Trophoblast cell (in vitro differentiated cells and primary cell): Measurements from ENCODE around the gene KLHL2.

ENCODE experiments used
- DNase-seq, 2 donors: peaks; one replicate each; pipeline ENCODE4 v3.0.0-alpha.2; 2016
- H2AFZ ChIP-seq: 2 replicates; pipeline ENCODE4 v1.6.1; 2013; ENCODE audit warnings: low read length, moderate library complexity, mild to moderate bottlenecking; ENCODE audit not compliant: insufficient read depth, poor library complexity
- H2AK5ac ChIP-seq: 2 replicates; pipeline ENCODE4 v1.6.1; 2013; ENCODE audit warnings: mild to moderate bottlenecking, low read length
- H2BK120ac ChIP-seq: 2 replicates; pipeline ENCODE4 v1.6.1; 2013; ENCODE audit warnings: low read length, mild to moderate bottlenecking, moderate library complexity; ENCODE audit not compliant: insufficient read depth, poor library complexity
- H2BK12ac ChIP-seq: 2 replicates; pipeline ENCODE4 v1.6.1; 2013; ENCODE audit warnings: mild to moderate bottlenecking, low read length, moderate library complexity
- H2BK5ac ChIP-seq: 2 replicates; pipeline ENCODE4 v1.6.1; 2013; ENCODE audit warnings: low read length, low read depth, moderate library complexity, mild to moderate bottlenecking; ENCODE audit not compliant: poor library complexity
- H3K14ac ChIP-seq: 2 replicates; pipeline ENCODE4 v1.6.1; 2013; ENCODE audit warnings: mild to moderate bottlenecking, low read length
- H3K18ac ChIP-seq: 2 replicates; pipeline ENCODE4 v1.6.1; 2013; ENCODE audit warnings: mild to moderate bottlenecking, low read length
- H3K23ac ChIP-seq: 2 replicates; pipeline ENCODE4 v1.6.1; 2013; ENCODE audit warnings: low read length
- H3K27ac ChIP-seq: 2 replicates; pipeline ENCODE4 v1.5.1; 2013; ENCODE audit warnings: low read depth, mild to moderate bottlenecking, inconsistent platforms, low read length, moderate library complexity
- H3K27me3 ChIP-seq: 2 replicates; pipeline ENCODE4 v1.6.1; 2013; ENCODE audit warnings: inconsistent platforms, mild to moderate bottlenecking, low read length, moderate library complexity; ENCODE audit not compliant: insufficient read depth
- H3K36me3 ChIP-seq, 2 experiments: 1 replicate in 1 of 2; 2 replicates in 1 of 2; pipeline ENCODE4 v1.6.1; 2013; ENCODE audit warnings: low read length in 2 of 2, mild to moderate bottlenecking in 2 of 2, moderate library complexity in 1 of 2; ENCODE audit not compliant: insufficient read depth in 2 of 2, control insufficient read depth in 1 of 2
- H3K4ac ChIP-seq: 2 replicates; pipeline ENCODE4 v1.6.1; 2013; ENCODE audit warnings: low read depth, mild to moderate bottlenecking, low read length, moderate library complexity
- H3K4me1 ChIP-seq, 2 experiments: 1 replicate in 1 of 2; 2 replicates in 1 of 2; pipeline ENCODE4 v1.6.1; 2013; ENCODE audit warnings: low read length in 2 of 2, mild to moderate bottlenecking in 2 of 2, moderate library complexity in 1 of 2; ENCODE audit not compliant: insufficient read depth in 2 of 2, control insufficient read depth in 1 of 2
- H3K4me2 ChIP-seq: 2 replicates; pipeline ENCODE4 v1.6.1; 2013; ENCODE audit warnings: inconsistent platforms, mild to moderate bottlenecking, low read length, moderate library complexity
- H3K4me3 ChIP-seq: 2 replicates; pipeline ENCODE4 v1.5.1; 2013; ENCODE audit warnings: mild to moderate bottlenecking, low read depth, low read length, inconsistent platforms
- H3K79me1 ChIP-seq: one replicate; pipeline ENCODE4 v1.6.1; 2013; ENCODE audit warnings: low read length
- H3K79me2 ChIP-seq: 2 replicates; pipeline ENCODE4 v1.6.1; 2013; ENCODE audit warnings: low read length, mild to moderate bottlenecking; ENCODE audit not compliant: control insufficient read depth, insufficient read depth, poor library complexity
- H3K9ac ChIP-seq: 2 replicates; pipeline ENCODE4 v1.6.1; 2013; ENCODE audit warnings: mild to moderate bottlenecking, low read length
- H3K9me3 ChIP-seq: 2 replicates; pipeline ENCODE4 v1.6.1; 2013; ENCODE audit warnings: low read depth, mild to moderate bottlenecking, control low read depth, inconsistent platforms, low read length; ENCODE audit not compliant: insufficient read depth
- H4K12ac ChIP-seq: 2 replicates; pipeline ENCODE4 v1.6.1; 2013; ENCODE audit warnings: low read depth, mild to moderate bottlenecking, low read length, moderate library complexity
- H4K8ac ChIP-seq: 2 replicates; pipeline ENCODE4 v1.6.1; 2013; ENCODE audit warnings: low read depth, mild to moderate bottlenecking, low read length, moderate library complexity
- H4K91ac ChIP-seq: one replicate; pipeline ENCODE4 v1.6.1; 2013; ENCODE audit warnings: low read depth, mild to moderate bottlenecking, low read length, moderate library complexity
- WGBS: extraction: QIAGEN DNeasy Blood & Tissue Kit; methylation state at CpG from one replicate; pipeline ENCODE4 v1.1.7; 2013; ENCODE audit warnings: missing lambda C conversion rate; ENCODE audit not compliant: insufficient read length, insufficient coverage; ENCODE audit errors: extremely low coverage; 5-methylcytosine and 5-hydroxymethylcytosine counted together

Gene KLHL2

GRCh38 chr4:165301833-165302232, 94.5 kb downstream of the KLHL2 start:
- no CpG with 5 or more reads among the region's 1 CpG for WGBS
- no peak overlapping the region for H4K91ac ChIP-seq
- DNase-seq, result no peak
- H3K9me3 ChIP-seq, result no peaks in the 10 kb centered on the region
- H2BK120ac ChIP-seq, result no peak overlapping the region
- H4K12ac ChIP-seq, result no peak overlapping the region
- H3K18ac ChIP-seq, result no peak overlapping the region
- no peak overlapping the region for H2BK12ac ChIP-seq
- H3K4me3 ChIP-seq, result no peak overlapping the region
- no peak overlapping the region for H3K14ac ChIP-seq
- H3K9ac ChIP-seq, result no peak overlapping the region
- H3K79me1 ChIP-seq, result no peaks in the 10 kb centered on the region
- H3K4me2 ChIP-seq, result no peak overlapping the region
- H3K4me1 ChIP-seq, result no peaks in the 10 kb centered on the region
- H3K79me2 ChIP-seq, result no peaks in the 10 kb centered on the region
- no peak overlapping the region for H2AFZ ChIP-seq
- H3K4ac ChIP-seq, result no peak overlapping the region
- no peaks in the 10 kb centered on the region for H3K27me3 ChIP-seq
- H3K23ac ChIP-seq, result no peak overlapping the region
- peaks cover 0 to 5% of the 10 kb centered on the region in 2 experiments for H3K36me3 ChIP-seq
- no peak overlapping the region for H2AK5ac ChIP-seq
- no peak overlapping the region for H2BK5ac ChIP-seq
- no peak overlapping the region for H4K8ac ChIP-seq
- no peak overlapping the region for H3K27ac ChIP-seq

- Histone ChIP-seq H3K23ac (no peak overlapping the region), H3K9me3 (no peaks in the 10 kb centered on the region), H2AFZ (no peak overlapping the region), H3K14ac (no peak overlapping the region), H2BK5ac (no peak overlapping the region), H2BK12ac (no peak overlapping the region), H2BK120ac (no peak overlapping the region), H3K4me2 (no peak overlapping the region), H4K91ac (no peak overlapping the region), H3K79me2 (no peaks in the 10 kb centered on the region), H3K4ac (no peak overlapping the region), H3K18ac (no peak overlapping the region), H4K12ac (no peak overlapping the region), H4K8ac (no peak overlapping the region), H3K79me1 (no peaks in the 10 kb centered on the region), H2AK5ac (no peak overlapping the region), H3K4me1 (no peaks in the 10 kb centered on the region), H3K9ac (no peak overlapping the region), H3K27me3 (no peaks in the 10 kb centered on the region), H3K27ac (no peak overlapping the region), H3K4me3 (no peak overlapping the region), H3K36me3 (peaks cover 0 to 4% of the 10 kb centered on the region in 2 experiments)
- no CpG with 5 or more reads among the region's 1 CpG for WGBS
- no peak for DNase-seq
Measured at GRCh38 chr4:165302658-165303057, 95.3 kb downstream of the KLHL2 start.

GRCh38 chr4:165308166-165308565, 100.8 kb downstream of the KLHL2 start:
- no peak overlapping the region for H3K14ac ChIP-seq
- no peak overlapping the region for H3K9ac ChIP-seq
- H2BK120ac ChIP-seq, result no peak overlapping the region
- no peaks in the 10 kb centered on the region for H3K4me1 ChIP-seq
- H3K36me3 ChIP-seq, result peaks cover 0 to 3% of the 10 kb centered on the region in 2 experiments
- no CpG with 5 or more reads among the region's 1 CpG for WGBS
- no peak overlapping the region for H4K12ac ChIP-seq
- H3K23ac ChIP-seq, result no peak overlapping the region
- H2BK5ac ChIP-seq, result no peak overlapping the region
- no peak overlapping the region for H2AK5ac ChIP-seq
- no peak overlapping the region for H4K91ac ChIP-seq
- no peak overlapping the region for H2AFZ ChIP-seq
- H3K18ac ChIP-seq, result no peak overlapping the region
- peaks cover 2% of the 10 kb centered on the region for H3K79me1 ChIP-seq
- H3K27ac ChIP-seq, result no peak overlapping the region
- no peak overlapping the region for H3K4me3 ChIP-seq
- no peaks in the 10 kb centered on the region for H3K27me3 ChIP-seq
- no peak overlapping the region for H3K4ac ChIP-seq
- H3K9me3 ChIP-seq, result no peaks in the 10 kb centered on the region
- no peak overlapping the region for H3K4me2 ChIP-seq
- H3K79me2 ChIP-seq, result no peaks in the 10 kb centered on the region
- H2BK12ac ChIP-seq, result no peak overlapping the region
- DNase-seq, result no peak
- H4K8ac ChIP-seq, result no peak overlapping the region

GRCh38 chr4:165308606-165309005, 101.2 kb downstream of the KLHL2 start:
- Histone ChIP-seq H3K23ac (no peak overlapping the region), H4K8ac (no peak overlapping the region), H3K4me3 (no peak overlapping the region), H3K9ac (no peak overlapping the region), H2BK120ac (no peak overlapping the region), H2BK12ac (no peak overlapping the region), H3K9me3 (no peaks in the 10 kb centered on the region), H3K4me1 (no peaks in the 10 kb centered on the region), H4K91ac (no peak overlapping the region), H3K14ac (no peak overlapping the region), H2BK5ac (no peak overlapping the region), H3K27ac (no peak overlapping the region), H3K36me3 (peaks cover 0 to 3% of the 10 kb centered on the region in 2 experiments), H4K12ac (no peak overlapping the region), H3K27me3 (no peaks in the 10 kb centered on the region), H3K79me1 (peaks cover 2% of the 10 kb centered on the region), H2AFZ (no peak overlapping the region), H3K79me2 (no peaks in the 10 kb centered on the region), H3K4me2 (no peak overlapping the region), H3K18ac (no peak overlapping the region), H2AK5ac (no peak overlapping the region), H3K4ac (no peak overlapping the region)
- WGBS, result no CpG with 5 or more reads among the region's 2 CpGs
- DNase-seq, result no peak
